NT2/D1 (cell line): ENCODE measurements around the gene TM2D3.

Experiments
- SUZ12 ChIP-seq: IDR thresholded peaks from 2 replicates; pipeline ENCODE4 v1.6.1; 2011; ENCODE audit not compliant: insufficient read length, insufficient read depth; ENCODE audit errors: extremely low read depth
- YY1 ChIP-seq: IDR thresholded peaks from 2 replicates; pipeline ENCODE4 v1.6.1; 2011; ENCODE audit not compliant: insufficient read length, insufficient read depth
- ZNF274 ChIP-seq: IDR thresholded peaks from 2 replicates; pipeline ENCODE4 v1.6.1; 2011; ENCODE audit warnings: mild to moderate bottlenecking, low read depth, low read length

DNA sequence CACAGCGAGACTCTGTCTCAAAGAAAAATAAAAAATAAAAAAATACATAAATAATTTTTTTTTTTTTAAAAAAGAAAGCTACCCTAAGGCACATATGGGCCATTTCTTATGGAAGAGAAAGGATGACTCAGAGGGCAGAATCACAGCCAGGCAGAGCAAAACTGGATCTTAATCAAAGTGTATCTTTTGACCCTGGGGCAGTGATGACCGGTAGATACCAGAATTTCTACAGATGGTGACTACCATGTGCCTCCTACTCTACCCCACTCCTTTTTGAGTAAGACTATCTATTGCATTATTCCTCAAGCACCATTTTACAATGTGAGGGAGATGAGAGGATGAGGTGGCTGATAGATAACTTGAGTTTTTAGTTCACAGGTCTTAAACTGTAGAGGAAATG is 46.1 kb upstream of the TM2D3 start:
- TF ChIP-seq YY1 (no peak), ZNF274 (no peak), SUZ12 (no peak)
